Uterus (tissue), 4 donors: ENCODE results near the gene MYO1D. TPM values are rescaled to one million over a fixed set of nuclear protein-coding genes. Genes with fewer than 3 reads are reported as not detected.

ENCODE experiments used
- DNase-seq, 2 donors: peaks; one replicate each; pipeline ENCODE4 v3.0.0-alpha.2; 2019 to 2020
- H3K27ac ChIP-seq, 2 donors: fragments of 200-600 bp; sonication (generic); 1 replicate in 1 of 2; 2 replicates in 1 of 2; pipeline ENCODE4 v1.5.1; 2016 to 2018
- H3K27me3 ChIP-seq, 2 donors: fragments of 200-600 bp; sonication (generic); one replicate each; pipeline ENCODE4 v1.5.1; 2018 to 2019; ENCODE audit warnings: control low read depth in 1 of 2
- H3K36me3 ChIP-seq, 2 donors: fragments of 200-600 bp; sonication (generic); one replicate each; pipeline ENCODE4 v1.5.1; 2019; ENCODE audit warnings: control low read depth in 1 of 2
- H3K4me1 ChIP-seq, 2 donors: fragments of 200-600 bp; sonication (generic); one replicate each; pipeline ENCODE4 v1.5.1; 2018 to 2019; ENCODE audit warnings: control low read depth in 1 of 2
- H3K4me3 ChIP-seq, 2 donors: fragments of 200-600 bp; sonication (generic); 1 replicate in 1 of 2; 2 replicates in 1 of 2; pipeline ENCODE4 v1.5.1; 2018 to 2019; ENCODE audit warnings: mild to moderate bottlenecking in 1 of 2
- H3K9me3 ChIP-seq, 2 donors: fragments of 200-600 bp; sonication (generic); one replicate each; pipeline ENCODE4 v1.5.1; 2019; ENCODE audit warnings: control low read depth in 1 of 2
- POLR2A ChIP-seq, 2 donors: fragments of 450-650 bp; IDR thresholded peaks; one replicate each; pipeline ENCODE4 v1.6.1; 2016; ENCODE audit warnings: antibody characterized with exemption in 2 of 2, mild to moderate bottlenecking in 1 of 2, moderate library complexity in 1 of 2
- intact Hi-C: fragments of 100-400 bp; cut with DNase I; formaldehyde crosslinking; loops from one replicate; pipeline ENCODE4 v1.15.1; 2023; ENCODE audit warnings: low total_unique reads
- total RNA-seq, 4 donors: library from RNA; depleted of rRNA in 3 of 4; stranded (reverse); fragments of >200 nt in 3 of 4; gene quantifications; one replicate each; pipeline versions ENCODE4 v1.1.0 to v1.2.4, GENCODE V29; 2014 to 2023
- TF ChIP-seq, protein P1 (sequence below), 4 experiments: fragments of 200-600 bp in 2 of 4; fragments of 450-650 bp in 2 of 4; sonication (generic) in 2 of 4; IDR thresholded peaks; one replicate each; pipeline ENCODE4 v1.5.1; 2016 to 2019; ENCODE audit warnings: antibody characterized with exemption in 4 of 4, mild to moderate bottlenecking in 2 of 4, moderate library complexity in 1 of 4
- donor health status: DM: yes; HTN: yes; CAD: no.

MYO1D gene
- total RNA-seq, 4 donors from 2014 or later = 20.4 to 55.2 (median 30.6) TPM

- Histone ChIP-seq H3K4me1 (no peaks in the 10 kb centered on the region), H3K9me3 (no peaks in the 10 kb centered on the region), H3K4me3 (no peak overlapping the region), H3K27me3 (no peaks in the 10 kb centered on the region), H3K27ac (no peak overlapping the region), H3K36me3 (no peaks in the 10 kb centered on the region)
- DNase-seq = no peak
- intact Hi-C loops = no loop called here
- no peak for TF ChIP-seq POLR2A (IDR thresholded peaks at IDR 0.05)
- TF ChIP-seq, protein P1, sequence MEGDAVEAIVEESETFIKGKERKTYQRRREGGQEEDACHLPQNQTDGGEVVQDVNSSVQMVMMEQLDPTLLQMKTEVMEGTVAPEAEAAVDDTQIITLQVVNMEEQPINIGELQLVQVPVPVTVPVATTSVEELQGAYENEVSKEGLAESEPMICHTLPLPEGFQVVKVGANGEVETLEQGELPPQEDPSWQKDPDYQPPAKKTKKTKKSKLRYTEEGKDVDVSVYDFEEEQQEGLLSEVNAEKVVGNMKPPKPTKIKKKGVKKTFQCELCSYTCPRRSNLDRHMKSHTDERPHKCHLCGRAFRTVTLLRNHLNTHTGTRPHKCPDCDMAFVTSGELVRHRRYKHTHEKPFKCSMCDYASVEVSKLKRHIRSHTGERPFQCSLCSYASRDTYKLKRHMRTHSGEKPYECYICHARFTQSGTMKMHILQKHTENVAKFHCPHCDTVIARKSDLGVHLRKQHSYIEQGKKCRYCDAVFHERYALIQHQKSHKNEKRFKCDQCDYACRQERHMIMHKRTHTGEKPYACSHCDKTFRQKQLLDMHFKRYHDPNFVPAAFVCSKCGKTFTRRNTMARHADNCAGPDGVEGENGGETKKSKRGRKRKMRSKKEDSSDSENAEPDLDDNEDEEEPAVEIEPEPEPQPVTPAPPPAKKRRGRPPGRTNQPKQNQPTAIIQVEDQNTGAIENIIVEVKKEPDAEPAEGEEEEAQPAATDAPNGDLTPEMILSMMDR (IDR thresholded peaks at IDR 0.05) = no peak
These were observed 360.5 kb downstream of the MYO1D start for GRCh38 chr17:32516450-32516849.

DNA sequence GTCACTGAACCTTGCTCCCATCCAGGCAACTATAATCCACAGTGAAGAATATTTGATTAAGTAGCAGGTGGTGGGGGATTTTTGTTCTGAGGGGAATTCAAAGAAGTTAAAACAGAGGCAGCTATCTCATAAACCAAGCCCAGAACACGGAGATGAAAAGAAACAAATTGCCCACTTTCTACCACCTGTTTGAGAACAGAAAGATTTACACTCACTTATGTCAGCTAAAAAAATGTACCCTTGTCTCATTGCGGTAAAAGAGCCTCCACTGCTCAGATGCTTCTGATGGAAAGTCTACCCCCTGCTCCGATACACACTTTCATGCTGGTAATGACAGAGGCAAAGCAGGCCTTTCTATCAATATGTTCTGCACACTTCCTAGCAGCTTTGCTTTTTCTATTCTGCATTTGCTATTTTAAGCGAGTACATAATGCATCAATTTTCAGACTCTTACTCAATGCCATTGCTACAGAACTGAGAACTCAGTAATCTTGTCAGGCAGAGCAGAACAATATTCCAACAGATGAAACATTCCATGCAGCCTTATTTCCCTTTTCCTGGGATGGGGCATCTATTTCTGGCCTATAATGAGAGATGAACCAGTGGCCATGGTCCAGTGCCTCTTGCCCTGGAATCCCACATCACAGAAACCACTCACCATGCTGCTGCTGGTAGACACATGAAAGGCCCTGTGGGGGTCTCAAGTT lies 361.1 kb downstream of the MYO1D start:
- Histone ChIP-seq H3K4me1 (no peaks in the 10 kb centered on the region), H3K27ac (no peak overlapping the region), H3K27me3 (no peaks in the 10 kb centered on the region), H3K9me3 (no peaks in the 10 kb centered on the region), H3K36me3 (no peaks in the 10 kb centered on the region), H3K4me3 (no peak overlapping the region)
- TF ChIP-seq POLR2A (IDR thresholded peaks at IDR 0.05) = no peak
- TF ChIP-seq, protein P1 (IDR thresholded peaks at IDR 0.05) = no peak
- intact Hi-C loops = no loop called here
- no peak for DNase-seq

GRCh38 chr17:32514606-32515005 lies 362.3 kb downstream of the MYO1D start:
- no peak for DNase-seq

GRCh38 chr17:32513579-32513978 lies 363.3 kb downstream of the MYO1D start:
- no peaks in the 10 kb centered on the region for H3K9me3 ChIP-seq
- no peak for TF ChIP-seq POLR2A (IDR thresholded peaks at IDR 0.05)
- TF ChIP-seq, protein P1 (IDR thresholded peaks at IDR 0.05) = no peak
- H3K4me3 ChIP-seq = no peak overlapping the region
- no peak for DNase-seq
- intact Hi-C loops = no loop called here
- no peak overlapping the region for H3K27ac ChIP-seq
- no peaks in the 10 kb centered on the region for H3K27me3 ChIP-seq
- H3K4me1 ChIP-seq = no peaks in the 10 kb centered on the region
- H3K36me3 ChIP-seq = no peaks in the 10 kb centered on the region

More at GRCh38 chr17:32514606-32515005, 362.3 kb downstream of the MYO1D start:
- Histone ChIP-seq H3K9me3 (no peaks in the 10 kb centered on the region), H3K27ac (no peak overlapping the region), H3K4me1 (no peaks in the 10 kb centered on the region), H3K4me3 (no peak overlapping the region), H3K27me3 (no peaks in the 10 kb centered on the region), H3K36me3 (no peaks in the 10 kb centered on the region)
- TF ChIP-seq, protein P1 (IDR thresholded peaks at IDR 0.05) = no peak
- no peak for TF ChIP-seq POLR2A (IDR thresholded peaks at IDR 0.05)
- intact Hi-C loops = no loop called here

DNA sequence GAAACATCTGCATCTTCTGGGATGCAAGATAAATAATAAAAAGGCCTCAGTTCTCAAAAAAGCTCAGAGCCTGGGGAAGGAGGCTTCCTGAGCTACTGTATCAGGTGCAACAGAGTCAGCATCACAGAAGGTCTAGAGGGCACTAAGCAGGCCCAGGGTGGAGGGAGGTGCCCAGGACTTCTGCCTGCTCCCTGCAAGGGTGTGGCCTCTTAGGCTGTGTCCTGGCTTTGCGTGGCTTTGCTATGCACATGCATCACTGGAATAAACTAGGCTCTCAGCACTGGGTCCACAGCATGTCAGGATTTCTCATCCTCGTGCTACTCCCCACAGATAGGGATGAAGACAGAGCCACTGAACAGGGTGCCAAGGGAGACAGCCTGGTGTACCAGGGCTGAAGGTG lies 364.6 kb downstream of the MYO1D start:
- no peaks in the 10 kb centered on the region for H3K4me1 ChIP-seq
- H3K9me3 ChIP-seq = no peaks in the 10 kb centered on the region
- no peak overlapping the region for H3K4me3 ChIP-seq
- intact Hi-C loops = no loop called here
- no peak for DNase-seq
- TF ChIP-seq, protein P1 (IDR thresholded peaks at IDR 0.05) = no peak
- TF ChIP-seq POLR2A (IDR thresholded peaks at IDR 0.05) = no peak
- H3K27ac ChIP-seq = no peak overlapping the region
- no peaks in the 10 kb centered on the region for H3K36me3 ChIP-seq
- H3K27me3 ChIP-seq = no peaks in the 10 kb centered on the region
